Liver (tissue), 9 donors: ENCODE measurements around the gene TRIM17. TPM values are rescaled to one million over a fixed set of nuclear protein-coding genes. Genes with fewer than 3 reads are reported as not detected.

Source experiments
- DNase-seq: peaks from one replicate; pipeline ENCODE4 v3.0.0-alpha.2; 2017; ENCODE audit warnings: low spot score
- H3K27ac ChIP-seq, 2 donors: one replicate each; pipeline ENCODE4 v1.7.0; 2013; ENCODE audit warnings: inconsistent platforms in 2 of 2, low read length in 2 of 2, control low read depth in 1 of 2, low read depth in 1 of 2, mild to moderate bottlenecking in 1 of 2
- H3K27me3 ChIP-seq, 4 donors: one replicate each; pipeline versions ENCODE4 v1.6.1 to v1.7.0; 2013; ENCODE audit warnings: low read length in 3 of 4, inconsistent platforms in 1 of 4, mild to moderate bottlenecking in 1 of 4, moderate library complexity in 1 of 4; ENCODE audit not compliant: control insufficient read depth in 4 of 4, insufficient read depth in 4 of 4
- H3K36me3 ChIP-seq, 4 donors: one replicate each; pipeline versions ENCODE4 v1.6.1 to v1.7.0; 2013; ENCODE audit warnings: low read length in 3 of 4, mild to moderate bottlenecking in 3 of 4, low read depth in 1 of 4, moderate library complexity in 1 of 4; ENCODE audit not compliant: control insufficient read depth in 4 of 4, insufficient read depth in 3 of 4
- H3K4me1 ChIP-seq, 4 donors: one replicate each; pipeline versions ENCODE4 v1.6.1 to v1.7.0; 2013; ENCODE audit warnings: low read length in 3 of 4, mild to moderate bottlenecking in 3 of 4, moderate library complexity in 1 of 4; ENCODE audit not compliant: control insufficient read depth in 4 of 4, insufficient read depth in 4 of 4
- H3K4me3 ChIP-seq, 3 donors: one replicate each; pipeline versions ENCODE4 v1.6.1 to v1.7.0; 2013; ENCODE audit warnings: low read length in 3 of 3, control low read depth in 1 of 3, low read depth in 1 of 3, mild to moderate bottlenecking in 1 of 3
- H3K9ac ChIP-seq, 2 donors: one replicate each; pipeline ENCODE4 v1.7.0; 2013; ENCODE audit warnings: low read length in 2 of 2, mild to moderate bottlenecking in 2 of 2, moderate library complexity in 2 of 2, control low read depth in 1 of 2, low read depth in 1 of 2
- H3K9me3 ChIP-seq, 4 donors: one replicate each; pipeline versions ENCODE4 v1.6.1 to v1.7.0; 2013; ENCODE audit warnings: low read length in 3 of 4; ENCODE audit not compliant: control insufficient read depth in 4 of 4
- FOXA2 ChIP-seq: IDR thresholded peaks from 2 replicates; pipeline ENCODE4 v1.6.1; 2016; ENCODE audit warnings: antibody characterized with exemption
- HNF4A ChIP-seq, 2 donors: conservative IDR thresholded peaks; 2 replicates each; pipeline ENCODE4 v1.6.1; 2016; ENCODE audit warnings: antibody characterized with exemption in 2 of 2, mild to moderate bottlenecking in 2 of 2
- HNF4G ChIP-seq: IDR thresholded peaks from 2 replicates; pipeline ENCODE4 v1.6.1; 2016; ENCODE audit warnings: antibody characterized with exemption
- NR2F2 ChIP-seq: IDR thresholded peaks from 2 replicates; pipeline ENCODE4 v1.6.1; 2016; ENCODE audit warnings: antibody characterized with exemption
- RXRA ChIP-seq, 2 donors: IDR thresholded peaks; 2 replicates each; pipeline ENCODE4 v1.6.1; 2017 to 2018; ENCODE audit warnings: antibody characterized with exemption in 2 of 2, mild to moderate bottlenecking in 1 of 2
- TAF1 ChIP-seq: conservative IDR thresholded peaks from 2 replicates; pipeline ENCODE4 v1.6.1; 2016; ENCODE audit warnings: antibody characterized with exemption, mild to moderate bottlenecking
- YY1 ChIP-seq: IDR thresholded peaks from 2 replicates; pipeline ENCODE4 v1.6.1; 2016; ENCODE audit warnings: antibody characterized with exemption, mild to moderate bottlenecking
- WGBS: extraction: QIAGEN DNeasy Blood & Tissue Kit; methylation state at CpG from one replicate; pipeline ENCODE4 v1.1.7; 2013; 5-methylcytosine and 5-hydroxymethylcytosine counted together
- polyA plus RNA-seq, 2 donors: library from polyadenylated mRNA; stranded (reverse) in 1 of 2; unstranded in 1 of 2; fragments of 200-250 nt in 1 of 2; fragments of >200 nt in 1 of 2; fragmentation: Nextera tagmentation in 1 of 2; extraction: Ambion mirVana in 1 of 2; gene quantifications; one replicate each; pipeline versions ENCODE4 v1.2.1 to v1.2.3, GENCODE V29; 2013 to 2015
- total RNA-seq, 2 donors: library from RNA; depleted of rRNA; stranded (reverse); fragments of >200 nt; gene quantifications; one replicate each; pipeline ENCODE4 v1.2.3, GENCODE V29; 2014
- TF ChIP-seq, protein P1 (sequence below): fragments of 150-350 bp; IDR thresholded peaks from 2 replicates; pipeline ENCODE4 v1.5.1; 2017; ENCODE audit warnings: improper control_type of control experiment, low read depth, low read length; ENCODE audit not compliant: missing input control
- TF ChIP-seq, protein P2 (sequence below): IDR thresholded peaks from 2 replicates; pipeline ENCODE4 v1.6.1; 2016; ENCODE audit warnings: antibody characterized with exemption, mild to moderate bottlenecking
- TF ChIP-seq, protein P3 (sequence below): IDR thresholded peaks from 2 replicates; pipeline ENCODE4 v1.6.1; 2016; ENCODE audit warnings: antibody characterized with exemption
- TF ChIP-seq, protein P4 (sequence below): IDR thresholded peaks from 2 replicates; pipeline ENCODE4 v1.6.1; 2016; ENCODE audit warnings: antibody characterized with exemption
- donor health status: healthy.
- donor health status: healthy.
- donor health status: healthy.
- donor health status: healthy.
- donor health status: healthy.

TRIM17 gene, protein sequence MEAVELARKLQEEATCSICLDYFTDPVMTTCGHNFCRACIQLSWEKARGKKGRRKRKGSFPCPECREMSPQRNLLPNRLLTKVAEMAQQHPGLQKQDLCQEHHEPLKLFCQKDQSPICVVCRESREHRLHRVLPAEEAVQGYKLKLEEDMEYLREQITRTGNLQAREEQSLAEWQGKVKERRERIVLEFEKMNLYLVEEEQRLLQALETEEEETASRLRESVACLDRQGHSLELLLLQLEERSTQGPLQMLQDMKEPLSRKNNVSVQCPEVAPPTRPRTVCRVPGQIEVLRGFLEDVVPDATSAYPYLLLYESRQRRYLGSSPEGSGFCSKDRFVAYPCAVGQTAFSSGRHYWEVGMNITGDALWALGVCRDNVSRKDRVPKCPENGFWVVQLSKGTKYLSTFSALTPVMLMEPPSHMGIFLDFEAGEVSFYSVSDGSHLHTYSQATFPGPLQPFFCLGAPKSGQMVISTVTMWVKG
- total RNA-seq = under 1 TPM in 1 of 2 donors, not detected in 1; 0.08 TPM
- under 1 TPM in 1 of 2 donors, not detected in 1; 0.49 TPM for polyA plus RNA-seq

DNA sequence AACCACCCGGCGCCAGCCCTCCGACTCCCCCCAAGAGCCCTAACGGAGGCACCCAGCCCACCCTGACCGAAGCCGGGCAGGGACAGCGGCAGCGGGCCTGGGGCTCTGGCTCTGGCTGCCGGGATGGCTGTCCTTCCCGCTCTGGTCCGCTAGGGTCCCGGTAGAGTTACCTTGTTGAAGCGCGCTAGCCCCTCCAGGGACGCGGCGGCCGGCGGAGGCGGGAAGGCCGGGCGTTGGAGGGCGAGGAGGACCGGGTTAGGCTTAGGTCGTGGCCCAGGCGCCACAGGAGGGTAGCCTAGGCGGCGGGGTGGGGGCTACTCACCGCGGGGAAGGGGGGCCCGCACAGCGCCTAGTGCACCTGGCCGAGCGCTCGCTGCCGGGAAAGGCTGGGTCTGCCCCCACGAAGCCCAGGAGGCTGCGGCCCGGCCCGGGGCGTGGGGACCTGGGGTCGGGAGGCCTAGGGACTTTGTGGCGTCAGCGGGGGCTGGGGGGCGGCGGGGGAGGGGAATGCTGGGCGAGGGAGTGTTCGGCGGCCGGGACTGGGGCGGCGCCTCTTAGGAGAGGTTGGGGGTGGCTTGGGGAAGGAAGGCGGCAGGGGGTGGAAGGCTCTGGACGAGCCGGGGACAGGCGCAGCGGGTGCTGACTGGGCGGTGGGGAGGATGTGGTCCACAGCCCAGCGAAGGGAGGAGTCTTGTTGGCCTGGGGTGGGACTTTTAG is at the start of gene TRIM17:
TSS of gene TRIM17 (minus strand) at position 645 of the 717 bp plus-strand sequence. CDS start 1,789 bp downstream, outside the sequence.
- no peak within 1 kb of the TSS for H3K9ac ChIP-seq
- H3K27ac ChIP-seq = no peak within 1 kb of the TSS
- no peak for DNase-seq
- TF ChIP-seq, protein P1, sequence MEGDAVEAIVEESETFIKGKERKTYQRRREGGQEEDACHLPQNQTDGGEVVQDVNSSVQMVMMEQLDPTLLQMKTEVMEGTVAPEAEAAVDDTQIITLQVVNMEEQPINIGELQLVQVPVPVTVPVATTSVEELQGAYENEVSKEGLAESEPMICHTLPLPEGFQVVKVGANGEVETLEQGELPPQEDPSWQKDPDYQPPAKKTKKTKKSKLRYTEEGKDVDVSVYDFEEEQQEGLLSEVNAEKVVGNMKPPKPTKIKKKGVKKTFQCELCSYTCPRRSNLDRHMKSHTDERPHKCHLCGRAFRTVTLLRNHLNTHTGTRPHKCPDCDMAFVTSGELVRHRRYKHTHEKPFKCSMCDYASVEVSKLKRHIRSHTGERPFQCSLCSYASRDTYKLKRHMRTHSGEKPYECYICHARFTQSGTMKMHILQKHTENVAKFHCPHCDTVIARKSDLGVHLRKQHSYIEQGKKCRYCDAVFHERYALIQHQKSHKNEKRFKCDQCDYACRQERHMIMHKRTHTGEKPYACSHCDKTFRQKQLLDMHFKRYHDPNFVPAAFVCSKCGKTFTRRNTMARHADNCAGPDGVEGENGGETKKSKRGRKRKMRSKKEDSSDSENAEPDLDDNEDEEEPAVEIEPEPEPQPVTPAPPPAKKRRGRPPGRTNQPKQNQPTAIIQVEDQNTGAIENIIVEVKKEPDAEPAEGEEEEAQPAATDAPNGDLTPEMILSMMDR = peak; percentile 30
- TF ChIP-seq TAF1 (no peak), YY1 (no peak), HNF4G (no peak)
- 3% methylated on average over 59 of the region's 59 CpGs for WGBS
- H3K27me3 ChIP-seq = peaks cover 0 to 12% (median 3%) of the 10 kb centered on the region in 4 donors
- no peaks in the 10 kb centered on the region for H3K36me3 ChIP-seq
- H3K4me3 ChIP-seq = peak within 1 kb of the TSS in 1 of 3 donors; percentile 38
- H3K9me3 ChIP-seq = no peaks in the 10 kb centered on the region
- H3K4me1 ChIP-seq = peaks cover 0 to 4% (median 1%) of the 10 kb centered on the region in 4 donors

DNA sequence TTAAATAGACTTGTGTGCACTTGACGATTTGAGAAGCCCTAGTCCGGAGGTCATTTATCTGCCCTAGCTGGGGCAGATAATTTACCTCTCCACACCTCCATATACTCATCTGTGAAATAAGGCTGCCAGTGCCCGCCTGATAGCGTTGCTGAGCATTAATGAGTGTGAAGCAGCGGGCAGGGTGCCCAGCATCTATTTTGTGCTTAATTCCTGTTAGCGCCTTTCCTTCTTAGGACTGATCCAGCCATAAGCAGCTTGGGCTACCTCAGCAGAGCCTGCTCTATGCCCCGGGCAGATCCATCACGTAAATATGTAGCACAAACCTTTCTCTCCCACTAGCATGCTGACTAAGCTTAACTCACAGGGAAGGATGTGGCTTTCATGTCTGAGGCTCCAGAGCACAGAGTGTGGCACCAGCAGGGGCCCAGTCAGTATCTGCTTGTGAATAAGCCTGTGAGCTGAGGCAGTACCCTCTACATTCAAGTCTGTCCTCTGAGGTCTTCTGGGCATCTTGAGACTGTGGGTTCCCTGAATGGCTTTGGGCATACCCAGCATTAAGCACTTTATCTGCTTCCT is 49.0 kb upstream of the TRIM17 start:
- Histone ChIP-seq H3K27ac (no peak overlapping the region), H3K9me3 (no peaks in the 10 kb centered on the region), H3K27me3 (peaks cover 3 to 28% (median 10%) of the 10 kb centered on the region in 4 donors), H3K4me3 (no peak overlapping the region), H3K36me3 (no peaks in the 10 kb centered on the region), H3K9ac (no peak overlapping the region), H3K4me1 (peaks cover 0 to 10% (median 2%) of the 10 kb centered on the region in 4 donors)
- WGBS = 57% methylated on average over 8 of the region's 8 CpGs
- no peak for DNase-seq
- TF ChIP-seq FOXA2 = no peak
- TF ChIP-seq TAF1 = no peak
- TF ChIP-seq, protein P2, sequence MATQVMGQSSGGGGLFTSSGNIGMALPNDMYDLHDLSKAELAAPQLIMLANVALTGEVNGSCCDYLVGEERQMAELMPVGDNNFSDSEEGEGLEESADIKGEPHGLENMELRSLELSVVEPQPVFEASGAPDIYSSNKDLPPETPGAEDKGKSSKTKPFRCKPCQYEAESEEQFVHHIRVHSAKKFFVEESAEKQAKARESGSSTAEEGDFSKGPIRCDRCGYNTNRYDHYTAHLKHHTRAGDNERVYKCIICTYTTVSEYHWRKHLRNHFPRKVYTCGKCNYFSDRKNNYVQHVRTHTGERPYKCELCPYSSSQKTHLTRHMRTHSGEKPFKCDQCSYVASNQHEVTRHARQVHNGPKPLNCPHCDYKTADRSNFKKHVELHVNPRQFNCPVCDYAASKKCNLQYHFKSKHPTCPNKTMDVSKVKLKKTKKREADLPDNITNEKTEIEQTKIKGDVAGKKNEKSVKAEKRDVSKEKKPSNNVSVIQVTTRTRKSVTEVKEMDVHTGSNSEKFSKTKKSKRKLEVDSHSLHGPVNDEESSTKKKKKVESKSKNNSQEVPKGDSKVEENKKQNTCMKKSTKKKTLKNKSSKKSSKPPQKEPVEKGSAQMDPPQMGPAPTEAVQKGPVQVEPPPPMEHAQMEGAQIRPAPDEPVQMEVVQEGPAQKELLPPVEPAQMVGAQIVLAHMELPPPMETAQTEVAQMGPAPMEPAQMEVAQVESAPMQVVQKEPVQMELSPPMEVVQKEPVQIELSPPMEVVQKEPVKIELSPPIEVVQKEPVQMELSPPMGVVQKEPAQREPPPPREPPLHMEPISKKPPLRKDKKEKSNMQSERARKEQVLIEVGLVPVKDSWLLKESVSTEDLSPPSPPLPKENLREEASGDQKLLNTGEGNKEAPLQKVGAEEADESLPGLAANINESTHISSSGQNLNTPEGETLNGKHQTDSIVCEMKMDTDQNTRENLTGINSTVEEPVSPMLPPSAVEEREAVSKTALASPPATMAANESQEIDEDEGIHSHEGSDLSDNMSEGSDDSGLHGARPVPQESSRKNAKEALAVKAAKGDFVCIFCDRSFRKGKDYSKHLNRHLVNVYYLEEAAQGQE = no peak
- no peak for TF ChIP-seq NR2F2
- TF ChIP-seq, protein P3, sequence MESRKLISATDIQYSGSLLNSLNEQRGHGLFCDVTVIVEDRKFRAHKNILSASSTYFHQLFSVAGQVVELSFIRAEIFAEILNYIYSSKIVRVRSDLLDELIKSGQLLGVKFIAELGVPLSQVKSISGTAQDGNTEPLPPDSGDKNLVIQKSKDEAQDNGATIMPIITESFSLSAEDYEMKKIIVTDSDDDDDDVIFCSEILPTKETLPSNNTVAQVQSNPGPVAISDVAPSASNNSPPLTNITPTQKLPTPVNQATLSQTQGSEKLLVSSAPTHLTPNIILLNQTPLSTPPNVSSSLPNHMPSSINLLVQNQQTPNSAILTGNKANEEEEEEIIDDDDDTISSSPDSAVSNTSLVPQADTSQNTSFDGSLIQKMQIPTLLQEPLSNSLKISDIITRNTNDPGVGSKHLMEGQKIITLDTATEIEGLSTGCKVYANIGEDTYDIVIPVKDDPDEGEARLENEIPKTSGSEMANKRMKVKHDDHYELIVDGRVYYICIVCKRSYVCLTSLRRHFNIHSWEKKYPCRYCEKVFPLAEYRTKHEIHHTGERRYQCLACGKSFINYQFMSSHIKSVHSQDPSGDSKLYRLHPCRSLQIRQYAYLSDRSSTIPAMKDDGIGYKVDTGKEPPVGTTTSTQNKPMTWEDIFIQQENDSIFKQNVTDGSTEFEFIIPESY = no peak
- TF ChIP-seq RXRA (IDR thresholded peaks at IDR 0.05) = no peak
- TF ChIP-seq HNF4G = no peak
- TF ChIP-seq, protein P4, sequence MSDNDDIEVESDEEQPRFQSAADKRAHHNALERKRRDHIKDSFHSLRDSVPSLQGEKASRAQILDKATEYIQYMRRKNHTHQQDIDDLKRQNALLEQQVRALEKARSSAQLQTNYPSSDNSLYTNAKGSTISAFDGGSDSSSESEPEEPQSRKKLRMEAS = no peak
- no peak for TF ChIP-seq HNF4A (conservative IDR thresholded peaks at IDR 0.05)
